Measurements from ENCODE around the gene SDHB. TPM values are rescaled to one million over a fixed set of nuclear protein-coding genes. Genes with fewer than 3 reads are reported as not detected.

Gene SDHB
- polyA plus RNA-seq, 1 of the 3 experiments (the other 2 are of a cell fraction), result 128 TPM

DNA sequence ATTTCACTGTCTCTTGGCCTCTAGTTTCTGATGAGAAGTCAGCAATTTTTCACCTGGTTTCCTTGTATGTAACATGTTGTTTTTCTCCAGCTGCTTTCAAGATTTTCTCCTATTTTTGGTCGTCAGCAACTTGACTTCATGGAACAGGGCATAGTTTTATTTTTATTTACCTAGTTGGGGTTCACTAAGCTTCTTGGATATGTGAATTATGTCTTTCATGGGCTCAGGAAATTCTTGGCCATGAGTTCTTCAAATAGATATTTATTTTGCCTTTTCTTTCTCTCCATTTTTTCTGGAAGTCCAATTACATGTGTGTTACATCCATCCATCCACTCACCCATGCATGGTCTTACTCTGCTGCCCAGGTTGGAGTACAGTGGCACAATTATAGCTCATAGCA lies 13.7 kb downstream of the SDHB start (continued):
- no peak for TF ChIP-seq EZH2phosphoT487 (IDR thresholded peaks at IDR 0.05; ENCODE audit: borderline replicate concordance, low read depth)
- no peak for TF ChIP-seq POLR2AphosphoS5 (IDR thresholded peaks at IDR 0.05; ENCODE audit: low read depth, low read length)
- TF ChIP-seq YY1 (IDR thresholded peaks at IDR 0.05; ENCODE audit: low read depth), result no peak
- no peak for TF ChIP-seq JUND (IDR thresholded peaks at IDR 0.05)
- no peak for TF ChIP-seq FOXJ3 (CRISPR knock-in tag; IDR thresholded peaks at IDR 0.05)
- no peak for TF ChIP-seq MXI1 (IDR thresholded peaks at IDR 0.05; ENCODE audit: low read depth, low read length)
- TF ChIP-seq NFIC (IDR thresholded peaks at IDR 0.05; ENCODE audit: borderline replicate concordance), result no peak
- no peak for TF ChIP-seq EP300 (IDR thresholded peaks at IDR 0.05; ENCODE audit: borderline replicate concordance in 1 of 2, low read depth in 1 of 2, low read length in 1 of 2)

DNA sequence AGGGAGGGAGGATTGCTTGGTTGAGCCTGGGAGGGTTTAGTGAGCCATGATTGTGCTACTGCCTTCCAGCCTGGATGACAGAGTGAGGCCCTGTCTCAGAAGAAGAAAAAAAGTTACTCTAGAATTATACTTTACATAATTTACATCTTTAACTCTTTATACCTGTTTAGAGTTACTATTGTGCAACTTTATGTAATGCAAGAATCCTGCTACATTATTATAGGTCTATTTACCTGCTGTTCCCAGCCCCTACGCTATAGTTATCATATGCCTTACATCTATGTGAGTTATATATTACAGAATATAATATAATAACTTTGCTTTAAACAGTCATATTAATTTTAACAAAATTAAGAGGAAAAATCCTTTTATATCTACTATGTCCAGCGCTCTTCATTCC lies 14.3 kb downstream of the SDHB start:
- Histone ChIP-seq H3K79me2 (ENCODE audit: insufficient read depth) (peaks cover 29% of the 10 kb centered on the region), H3K27me3 (ENCODE audit: insufficient read depth) (no peaks in the 10 kb centered on the region), H3K4me2 (no peak overlapping the region), H3K36me3 (replicated peaks in 1 of 2; ENCODE audit: control insufficient read depth in 1 of 2, insufficient read depth in 2 of 2, low read length in 1 of 2) (peaks cover 27 to 56% of the 10 kb centered on the region in 2 experiments), H3K27ac (ENCODE audit: low read depth in 2 of 2, low read length in 1 of 2) (no peak overlapping the region), H3K9ac (no peak overlapping the region), H3K4me3 (ENCODE audit: low read depth in 2 of 2, low read length in 1 of 2) (no peak overlapping the region), H3F3A (replicated peaks; ENCODE audit: insufficient read depth) (no peaks in the 10 kb centered on the region), H4K20me1 (ENCODE audit: insufficient read depth) (no peaks in the 10 kb centered on the region), H2AFZ (ENCODE audit: low read depth) (no peak overlapping the region), H3K9me2 (no peaks in the 10 kb centered on the region), H3K9me3 (no peaks in the 10 kb centered on the region), H3K4me1 (ENCODE audit: control insufficient read depth in 1 of 2, insufficient read depth in 2 of 2, low read depth in 1 of 2, low read length in 1 of 2) (no peaks in the 10 kb centered on the region)
- CTCF ChIA-PET, result interaction anchor here (24.3 kb wide), 1 partner anchor 81 kb away, joined by 408 read pairs; no protein-coding TSS in a partner anchor
- POLR2A ChIA-PET, result no interaction called here
- 98% methylated on average over 2 of the region's 2 CpGs for WGBS (ENCODE audit: low lambda C conversion rate)
- no peak for DNase-seq
- TF ChIP-seq YY1 (IDR thresholded peaks at IDR 0.05; ENCODE audit: low read depth) (no peak), TEAD4 (IDR thresholded peaks at IDR 0.05; ENCODE audit: borderline replicate concordance, insufficient read depth) (no peak), FOSL2 (IDR thresholded peaks at IDR 0.05; ENCODE audit: borderline replicate concordance, low read depth) (no peak), CHD2 (IDR thresholded peaks at IDR 0.05; ENCODE audit: low read length, partially characterized antibody) (no peak), GATA2 (CRISPR knock-in tag; IDR thresholded peaks at IDR 0.05) (no peak), GABPA (IDR thresholded peaks at IDR 0.05; ENCODE audit: low read depth) (no peak), SIN3A (IDR thresholded peaks at IDR 0.05; ENCODE audit: borderline replicate concordance, low read depth, low read length) (no peak), JUND (IDR thresholded peaks at IDR 0.05) (no peak), RCOR1 (IDR thresholded peaks at IDR 0.05; ENCODE audit: low read length) (no peak), ELF1 (IDR thresholded peaks at IDR 0.05) (no peak), RFX5 (IDR thresholded peaks at IDR 0.05; ENCODE audit: low read length) (no peak), FOXM1 (IDR thresholded peaks at IDR 0.05; ENCODE audit: low read depth) (no peak), TCF12 (IDR thresholded peaks at IDR 0.05) (no peak), SMC3 (IDR thresholded peaks at IDR 0.05; ENCODE audit: low read depth, low read length) (no peak)
- TF ChIP-seq, protein P1, sequence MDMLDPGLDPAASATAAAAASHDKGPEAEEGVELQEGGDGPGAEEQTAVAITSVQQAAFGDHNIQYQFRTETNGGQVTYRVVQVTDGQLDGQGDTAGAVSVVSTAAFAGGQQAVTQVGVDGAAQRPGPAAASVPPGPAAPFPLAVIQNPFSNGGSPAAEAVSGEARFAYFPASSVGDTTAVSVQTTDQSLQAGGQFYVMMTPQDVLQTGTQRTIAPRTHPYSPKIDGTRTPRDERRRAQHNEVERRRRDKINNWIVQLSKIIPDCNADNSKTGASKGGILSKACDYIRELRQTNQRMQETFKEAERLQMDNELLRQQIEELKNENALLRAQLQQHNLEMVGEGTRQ (IDR thresholded peaks at IDR 0.05; ENCODE audit: borderline replicate concordance, low read depth, low read length), result no peak
